Vagina (tissue), 2 donors: Measurements from ENCODE around the gene FMO1.

Experiments used
- CTCF ChIP-seq, 3 experiments: fragments of 450-650 bp in 2 of 3; fragments of 200-600 bp in 1 of 3; sonication (generic) in 1 of 3; IDR thresholded peaks; one replicate each; pipeline ENCODE4 v1.5.1; 2017 to 2019; ENCODE audit warnings: antibody characterized with exemption in 3 of 3, mild to moderate bottlenecking in 2 of 3, moderate library complexity in 2 of 3
- POLR2A ChIP-seq, 2 donors: fragments of 450-650 bp; IDR thresholded peaks; one replicate each; pipeline ENCODE4 v1.6.1; 2017; ENCODE audit warnings: antibody characterized with exemption in 2 of 2, mild to moderate bottlenecking in 2 of 2, moderate library complexity in 2 of 2
- POLR2AphosphoS5 ChIP-seq, 2 donors: sonication (generic); formaldehyde crosslinking; IDR thresholded peaks; one replicate each; pipeline ENCODE4 v1.9.0; 2017; ENCODE audit warnings: antibody characterized with exemption in 2 of 2, mild to moderate bottlenecking in 2 of 2, low read depth in 1 of 2; ENCODE audit not compliant: insufficient read depth in 1 of 2

GRCh38 chr1:171250263-171250662 is 2.0 kb downstream of the FMO1 start:
- TF ChIP-seq CTCF (IDR thresholded peaks at IDR 0.05) (no peak), POLR2A (IDR thresholded peaks at IDR 0.05) (no peak), POLR2AphosphoS5 (IDR thresholded peaks at IDR 0.05; ENCODE audit: insufficient read depth in 1 of 2, low read depth in 1 of 2) (no peak)
